Parathyroid adenoma (tissue), 2 donors: ENCODE measurements around the gene CD81.

Experiments
- H2AFZ ChIP-seq: fragments of 300-600 bp; sonication (generic); one replicate; pipeline ENCODE4 v1.7.0; 2017; ENCODE audit warnings: antibody characterized with exemption, mild to moderate bottlenecking
- H3K27ac ChIP-seq: fragments of 300-600 bp; sonication (generic); one replicate; pipeline ENCODE4 v1.7.0; 2017
- H3K27me3 ChIP-seq: fragments of 300-600 bp; sonication (generic); one replicate; pipeline ENCODE4 v1.7.0; 2017; ENCODE audit warnings: low read length; ENCODE audit not compliant: control insufficient read depth, insufficient read depth
- H3K36me3 ChIP-seq: fragments of 300-600 bp; sonication (generic); one replicate; pipeline ENCODE4 v1.7.0; 2017; ENCODE audit warnings: low read length; ENCODE audit not compliant: control insufficient read depth, insufficient read depth
- H3K4me1 ChIP-seq: fragments of 300-600 bp; sonication (generic); one replicate; pipeline ENCODE4 v1.7.0; 2017; ENCODE audit warnings: control low read depth
- H3K4me2 ChIP-seq: fragments of 300-600 bp; sonication (generic); one replicate; pipeline ENCODE4 v1.7.0; 2017; ENCODE audit warnings: low read length
- H3K4me3 ChIP-seq: fragments of 300-600 bp; sonication (generic); one replicate; pipeline ENCODE4 v1.7.0; 2017; ENCODE audit warnings: low read depth, low read length
- H3K79me2 ChIP-seq: fragments of 300-600 bp; sonication (generic); one replicate; pipeline ENCODE4 v1.7.0; 2017; ENCODE audit warnings: control low read depth
- H3K9ac ChIP-seq: fragments of 300-600 bp; sonication (generic); one replicate; pipeline ENCODE4 v1.7.0; 2017; ENCODE audit warnings: mild to moderate bottlenecking
- H3K9me3 ChIP-seq: fragments of 300-600 bp; sonication (generic); one replicate; pipeline ENCODE4 v1.7.0; 2017; ENCODE audit warnings: low read length; ENCODE audit not compliant: control insufficient read depth
- CTCF ChIP-seq: fragments of 300-600 bp; sonication (generic); IDR thresholded peaks from one replicate; pipeline ENCODE4 v1.7.0; 2017; ENCODE audit warnings: antibody characterized with exemption, mild to moderate bottlenecking
- donor health status: primary hyperparathyroidism.

The CD81 gene

GRCh38 chr11:2409126-2409525 lies 32.0 kb downstream of the CD81 start:
- H3K4me3 ChIP-seq = no peak overlapping the region
- H3K27ac ChIP-seq = no peak overlapping the region
- H3K27me3 ChIP-seq = no peaks in the 10 kb centered on the region
- no peaks in the 10 kb centered on the region for H3K4me1 ChIP-seq
- no peak for TF ChIP-seq CTCF
- no peak overlapping the region for H3K9ac ChIP-seq
- H2AFZ ChIP-seq = no peak overlapping the region
- no peaks in the 10 kb centered on the region for H3K36me3 ChIP-seq
- no peaks in the 10 kb centered on the region for H3K79me2 ChIP-seq
- H3K9me3 ChIP-seq = no peaks in the 10 kb centered on the region
- no peak overlapping the region for H3K4me2 ChIP-seq

- H3K9ac ChIP-seq = no peak overlapping the region
- no peaks in the 10 kb centered on the region for H3K36me3 ChIP-seq
- H3K79me2 ChIP-seq = no peaks in the 10 kb centered on the region
- H3K4me1 ChIP-seq = no peaks in the 10 kb centered on the region
- H3K9me3 ChIP-seq = no peaks in the 10 kb centered on the region
- no peak overlapping the region for H3K4me2 ChIP-seq
- H3K4me3 ChIP-seq = no peak overlapping the region
- H3K27me3 ChIP-seq = no peaks in the 10 kb centered on the region
- no peak for TF ChIP-seq CTCF
- no peak overlapping the region for H3K27ac ChIP-seq
- H2AFZ ChIP-seq = no peak overlapping the region
Observed at GRCh38 chr11:2409611-2410468, 32.7 kb downstream of the CD81 start.

- Histone ChIP-seq H2AFZ (no peak overlapping the region), H3K9me3 (no peaks in the 10 kb centered on the region), H3K27ac (no peak overlapping the region), H3K9ac (no peak overlapping the region), H3K36me3 (no peaks in the 10 kb centered on the region), H3K4me3 (no peak overlapping the region), H3K27me3 (no peaks in the 10 kb centered on the region), H3K4me1 (no peaks in the 10 kb centered on the region), H3K79me2 (no peaks in the 10 kb centered on the region), H3K4me2 (no peak overlapping the region)
- no peak for TF ChIP-seq CTCF
Observed at GRCh38 chr11:2410616-2411015, 33.5 kb downstream of the CD81 start.

GRCh38 chr11:2411446-2412305 lies 34.6 kb downstream of the CD81 start:
- Histone ChIP-seq H3K4me1 (no peaks in the 10 kb centered on the region), H3K79me2 (no peaks in the 10 kb centered on the region), H2AFZ (no peak overlapping the region), H3K27me3 (no peaks in the 10 kb centered on the region), H3K4me3 (no peak overlapping the region), H3K36me3 (no peaks in the 10 kb centered on the region), H3K9me3 (no peaks in the 10 kb centered on the region), H3K4me2 (no peak overlapping the region), H3K9ac (no peak overlapping the region), H3K27ac (no peak overlapping the region)
- TF ChIP-seq CTCF = no peak
